A549 (cell line): ENCODE data around the gene LRP1. TPM values are rescaled to one million over a fixed set of nuclear protein-coding genes. Genes with fewer than 3 reads are reported as not detected.

Experiments
- ATAC-seq, 2 experiments: fragments of 200-7000 bp in 1 of 2; fragments of >200 bp in 1 of 2; cut with Nextera tagmentation in 1 of 2; cut with Tn5 transposase in 1 of 2; 3 replicates each; pipeline versions ENCODE4 v1.8.0 to v1.9.1; 2018 to 2020; ENCODE audit warnings: mild to moderate bottlenecking in 1 of 2, moderate library complexity in 1 of 2
- CTCF ChIA-PET: fragments of 300-600 bp; sonication (Branson Sonifier 250); formaldehyde crosslinking; extraction: SDS; loops from one replicate; lab custom pipeline; 2021; ENCODE audit warnings: antibody characterized with exemption, inconsistent platforms; lab: Yijun Ruan, JAX
- POLR2A ChIA-PET: fragments of 350-600 bp; formaldehyde crosslinking; extraction: SDS; loops from one replicate; lab custom pipeline; 2021; ENCODE audit warnings: antibody characterized with exemption, inconsistent platforms; lab: Yijun Ruan, JAX
- DNase-seq, 2 experiments: peaks; one replicate each; pipeline versions ENCODE4 v3.0.0 to v3.0.0-alpha.2; 2011 to 2016; ENCODE audit warnings: low read depth in 1 of 2, low spot score in 1 of 2
- FAIRE-seq: peaks from 2 replicates; lab custom pipeline; 2011; peaks lifted over from hg19 to GRCh38; lab: Jason Lieb, UNC
- H3K27ac ChIP-seq, 2 experiments: fragments of >200 bp; sonication (Bioruptor Twin); formaldehyde crosslinking; 3 replicates each; pipeline ENCODE4 v1.5.1; 2016 to 2017
- H3K4me1 ChIP-seq: fragments of >200 bp; sonication (Bioruptor Twin); formaldehyde crosslinking; 3 replicates; pipeline ENCODE4 v1.6.1; 2016
- H3K4me2 ChIP-seq: fragments of >200 bp; sonication (Bioruptor Twin); formaldehyde crosslinking; 3 replicates; pipeline ENCODE4 v1.6.1; 2016
- H3K4me3 ChIP-seq: fragments of >200 bp; sonication (Bioruptor Twin); formaldehyde crosslinking; 3 replicates; pipeline ENCODE4 v1.5.1; 2016
- H3K9me3 ChIP-seq: fragments of >200 bp; sonication (Bioruptor Twin); formaldehyde crosslinking; 3 replicates; pipeline ENCODE4 v1.6.1; 2016
- CTCF ChIP-seq: fragments of >200 bp; sonication (Bioruptor Twin); formaldehyde crosslinking; IDR thresholded peaks from 3 replicates; pipeline ENCODE4 v1.5.1; 2016
- EHMT2 ChIP-seq: fragments of 200-600 bp; sonication (generic); IDR thresholded peaks from 2 replicates; pipeline ENCODE4 v1.6.1; 2016; ENCODE audit warnings: antibody characterized with exemption, low read depth, mild to moderate bottlenecking, moderate library complexity
- ESRRA ChIP-seq: fragments of 150-350 bp; IDR thresholded peaks from 2 replicates; pipeline ENCODE4 v1.6.1; 2014; ENCODE audit warnings: mild to moderate bottlenecking, low read length, borderline replicate concordance
- FOSL2 ChIP-seq, 2 experiments: fragments of 450-650 bp in 1 of 2; fragments of >200 bp in 1 of 2; sonication (Bioruptor Twin) in 1 of 2; formaldehyde crosslinking; IDR thresholded peaks; 2 replicates each; pipeline versions ENCODE4 v1.5.0 to v1.6.1; 2016 to 2020; ENCODE audit warnings: mild to moderate bottlenecking in 1 of 2, moderate library complexity in 1 of 2
- FOXS1 ChIP-seq: fragments of 250-450 bp; sonication (Bioruptor Pico); IDR thresholded peaks from 2 replicates; pipeline ENCODE4 v1.5.0; 2020; ENCODE audit warnings: mild to moderate bottlenecking, moderate library complexity
- HMGXB4 ChIP-seq: fragments of 250-450 bp; sonication (Bioruptor Pico); IDR thresholded peaks from 2 replicates; pipeline ENCODE4 v1.5.0; 2021; ENCODE audit warnings: mild to moderate bottlenecking, moderate library complexity, borderline replicate concordance
- KDM1A ChIP-seq: fragments of 200-600 bp; sonication (generic); IDR thresholded peaks from 2 replicates; pipeline ENCODE4 v1.6.1; 2016; ENCODE audit warnings: low read depth, mild to moderate bottlenecking
- MAX ChIP-seq: IDR thresholded peaks from 2 replicates; pipeline ENCODE4 v1.6.1; 2012
- NFE2L2 ChIP-seq: fragments of 150-350 bp; conservative IDR thresholded peaks from 2 replicates; pipeline ENCODE4 v1.6.1; 2014; ENCODE audit warnings: low read length
- NPAS2 ChIP-seq: fragments of 250-450 bp; sonication (Bioruptor Pico); IDR thresholded peaks from 2 replicates; pipeline ENCODE4 v1.8.0; 2022; ENCODE audit warnings: mild to moderate bottlenecking, moderate library complexity, borderline replicate concordance
- PBX3 ChIP-seq: IDR thresholded peaks from 2 replicates; pipeline ENCODE4 v1.6.1; 2012
- RAD21 ChIP-seq, 2 experiments: fragments of >200 bp in 1 of 2; sonication (Bioruptor Twin) in 1 of 2; formaldehyde crosslinking in 1 of 2; IDR thresholded peaks in 1 of 2; conservative IDR thresholded peaks in 1 of 2; 2 replicates in 1 of 2; 3 replicates in 1 of 2; pipeline ENCODE4 v1.6.1; 2012 to 2018; ENCODE audit warnings: inconsistent platforms in 1 of 2
- REST ChIP-seq: fragments of 200-600 bp; sonication (generic); IDR thresholded peaks from 2 replicates; pipeline ENCODE4 v1.6.1; 2016; ENCODE audit warnings: antibody characterized with exemption, mild to moderate bottlenecking, moderate library complexity
- SMC3 ChIP-seq: fragments of >200 bp; sonication (Bioruptor Twin); formaldehyde crosslinking; IDR thresholded peaks from 3 replicates; pipeline ENCODE4 v1.6.1; 2018; ENCODE audit warnings: inconsistent platforms
- TP53 ChIP-seq: fragments of 250-450 bp; sonication (Bioruptor Pico); IDR thresholded peaks from 2 replicates; pipeline ENCODE4 v1.5.0; 2021; ENCODE audit warnings: mild to moderate bottlenecking, moderate library complexity
- USF2 ChIP-seq: fragments of 450-650 bp; IDR thresholded peaks from 2 replicates; pipeline ENCODE4 v1.6.1; 2014; ENCODE audit warnings: antibody characterized with exemption
- WGBS: methylation state at CpG from one replicate; pipeline ENCODE4 v1.1.6; 2017; ENCODE audit errors: missing lambda C conversion rate; 5-methylcytosine and 5-hydroxymethylcytosine counted together
- polyA plus RNA-seq, 4 experiments: library from polyadenylated mRNA; depleted of rRNA in 3 of 4; stranded (reverse); fragments of >200 nt; fragmentation: RNase III in 1 of 4; extraction: RNeasy Plus Mini Kit Qiagen cat#74134 plus additional on column Dnase treatment in 1 of 4; gene quantifications; 2 replicates in 3 of 4; 3 replicates in 1 of 4; pipeline ENCODE4 v1.2.3, GENCODE V29; 2011 to 2017

Gene LRP1
- polyA plus RNA-seq, 2 of the 4 experiments (the other 2 are of a cell fraction), result 5.6 to 9.4 TPM

GRCh38 chr12:57213763-57214397, 85.6 kb downstream of the LRP1 start:
- ChIA-PET POLR2A (interaction anchor here (0.6 to 2.2 kb wide), 5 partner anchors 15 to 94 kb away, joined by 4 to 12 read pairs (median 9); partner anchors contain the start of gene SHMT2), CTCF (interaction anchor here (0.5 to 8.5 kb wide), 45 partner anchors 9 to 537 kb away, joined by 3 to 615 read pairs (median 4); partner anchors contain the start of genes GLI1, INHBE, SHMT2 and STAT6)
- 70% methylated on average over 4 of the region's 4 CpGs for WGBS
- H3K9me3 ChIP-seq, result no peaks in the 10 kb centered on the region
- TF ChIP-seq SMC3 (no peak), ESRRA (no peak), FOSL2 (IDR thresholded peaks at IDR 0.05) (no peak), FOSL2 (CRISPR knock-in tag; IDR thresholded peaks at IDR 0.05) (no peak), NFE2L2 (no peak)
- DNase-seq (peak in 1 of 2 experiments; percentile 29), FAIRE-seq (no peak), ATAC-seq (peak; percentile 6 to 16; a peak in 4 of 6 replicates)
- peak overlapping the region; percentile 54 for H3K4me2 ChIP-seq
- H3K4me1 ChIP-seq, result peaks cover 31% of the 10 kb centered on the region
- H3K4me3 ChIP-seq, result no peak overlapping the region
- H3K27ac ChIP-seq, result peak overlapping the region in 1 of 2 experiments; percentile 67; a peak in 4 of 6 replicates

GRCh38 chr12:57214398-57214781, 86.1 kb downstream of the LRP1 start:
- Histone ChIP-seq H3K27ac (peak overlapping the region in 1 of 2 experiments; percentile 67; a peak in 3 of 6 replicates), H3K4me1 (peaks cover 31% of the 10 kb centered on the region), H3K4me3 (no peak overlapping the region), H3K4me2 (peak overlapping the region; percentile 54; the same call in 2 of the 3 replicates), H3K9me3 (no peaks in the 10 kb centered on the region)
- ChIA-PET POLR2A (interaction anchor here (0.6 to 2.2 kb wide), 4 partner anchors 15 to 33 kb away, joined by 3 to 12 read pairs (median 8); partner anchors contain the start of gene SHMT2), CTCF (interaction anchor here (0.7 to 8.5 kb wide), 39 partner anchors 9 to 536 kb away, joined by 3 to 615 read pairs (median 4); partner anchors contain the start of genes GLI1, INHBE, SHMT2 and STAT6)
- FAIRE-seq, result no peak
- peak; percentile 73 to 91 for DNase-seq
- TF ChIP-seq REST (no peak), TP53 (CRISPR knock-in tag) (no peak), SMC3 (peak; percentile 75), HMGXB4 (CRISPR knock-in tag) (no peak), MAX (no peak), PBX3 (no peak), EHMT2 (no peak), RAD21 (conservative IDR thresholded peaks at IDR 0.05 in 1 of 2, IDR thresholded peaks at IDR 0.05 in 1 of 2) (peak; percentile 52 to 59; a peak in 3 of 5 replicates), KDM1A (no peak), USF2 (no peak), NPAS2 (no peak), CTCF (peak; percentile 65), FOXS1 (CRISPR knock-in tag) (no peak)
- ATAC-seq, result peak; percentile 62 to 83
- WGBS, result 5% methylated on average over 9 of the region's 14 CpGs
